Spleen (tissue), 11 donors: ENCODE measurements around the gene EPN1. TPM values are rescaled to one million over a fixed set of nuclear protein-coding genes. Genes with fewer than 3 reads are reported as not detected.

ENCODE experiments used
- DNase-seq: peaks from one replicate; pipeline ENCODE4 v3.0.0-alpha.2; 2020
- H3K27ac ChIP-seq, 8 donors: fragments of 200-600 bp; sonication (generic) in 7 of 8; 1 replicate in 4 of 8; 2 replicates in 4 of 8; pipeline versions ENCODE4 v1.5.0 to v1.8.0; 2016 to 2021; ENCODE audit warnings: inconsistent platforms in 4 of 8, mild to moderate bottlenecking in 4 of 8, moderate library complexity in 1 of 8
- H3K27me3 ChIP-seq, 7 donors: fragments of 200-600 bp; sonication (generic) in 6 of 7; replicated peaks in 1 of 7; 1 replicate in 4 of 7; 2 replicates in 3 of 7; pipeline versions ENCODE4 v1.5.0 to v1.8.0; 2016 to 2021; ENCODE audit warnings: inconsistent platforms in 3 of 7, mild to moderate bottlenecking in 1 of 7
- H3K36me3 ChIP-seq, 6 donors: fragments of 200-600 bp; sonication (generic) in 5 of 6; 1 replicate in 4 of 6; 2 replicates in 2 of 6; pipeline versions ENCODE4 v1.5.0 to v1.8.0; 2016 to 2021; ENCODE audit warnings: inconsistent platforms in 2 of 6
- H3K4me1 ChIP-seq, 6 donors: fragments of 200-600 bp; sonication (generic) in 5 of 6; 1 replicate in 3 of 6; 2 replicates in 3 of 6; pipeline versions ENCODE4 v1.5.0 to v1.8.0; 2016 to 2021; ENCODE audit warnings: inconsistent platforms in 3 of 6
- H3K4me3 ChIP-seq, 8 donors: fragments of 200-600 bp; sonication (generic) in 7 of 8; 1 replicate in 4 of 8; 2 replicates in 4 of 8; pipeline versions ENCODE4 v1.5.0 to v1.8.0; 2016 to 2021; ENCODE audit warnings: inconsistent platforms in 4 of 8, mild to moderate bottlenecking in 4 of 8, moderate library complexity in 2 of 8
- H3K9me3 ChIP-seq, 8 donors: fragments of 200-600 bp; sonication (generic) in 7 of 8; 1 replicate in 4 of 8; 2 replicates in 4 of 8; pipeline versions ENCODE4 v1.5.0 to v1.8.0; 2016 to 2021; ENCODE audit warnings: inconsistent platforms in 4 of 8
- POLR2A ChIP-seq, 3 donors: fragments of 450-650 bp; IDR thresholded peaks; one replicate each; pipeline ENCODE4 v1.5.1; 2017; ENCODE audit warnings: antibody characterized with exemption in 3 of 3, mild to moderate bottlenecking in 1 of 3
- POLR2AphosphoS5 ChIP-seq, 3 donors: sonication (generic); formaldehyde crosslinking; IDR thresholded peaks; one replicate each; pipeline ENCODE4 v1.5.1; 2017; ENCODE audit warnings: antibody characterized with exemption in 3 of 3
- WGBS, 5 donors: extraction: QIAGEN DNeasy Blood & Tissue Kit in 3 of 5; methylation state at CpG; one replicate each; pipeline versions ENCODE4 v1.1.5 to v1.1.7; 2013 to 2018; 5-methylcytosine and 5-hydroxymethylcytosine counted together
- intact Hi-C: fragments of 100-400 bp; cut with DNase I; formaldehyde crosslinking; loops from one replicate; pipeline ENCODE4 v1.15.0; 2023; ENCODE audit warnings: low total_unique reads
- polyA plus RNA-seq, 3 donors: library from polyadenylated mRNA; stranded (reverse); fragments of 200-250 nt; gene quantifications; one replicate each; pipeline ENCODE4 v1.2.1, GENCODE V29; 2013
- total RNA-seq, 7 donors: library from RNA; depleted of rRNA in 3 of 7; stranded (reverse); fragments of >200 nt in 3 of 7; fragmentation: NEBNext Ultra II Directional in 4 of 7; extraction: Animal tissue kit (Norgen Biotek cat#: 25700) in 4 of 7; gene quantifications; one replicate each; pipeline versions ENCODE4 v1.1.0 to v1.2.1, GENCODE V29; 2016 to 2021
- TF ChIP-seq, protein P1 (sequence below), 11 experiments: fragments of 200-600 bp in 7 of 11; fragments of 450-650 bp in 4 of 11; sonication (generic) in 4 of 11; IDR thresholded peaks in 8 of 11; conservative IDR thresholded peaks in 3 of 11; 1 replicate in 7 of 11; 2 replicates in 4 of 11; pipeline versions ENCODE4 v1.4.0 to v1.8.0; 2016 to 2021; ENCODE audit warnings: antibody characterized with exemption in 11 of 11, inconsistent platforms in 4 of 11, mild to moderate bottlenecking in 1 of 11
- donor health status: healthy with polysubstance abuse.
- donor health status: DM: no; HTN: no; CAD: no; lungs with moderate emphysema.
- donor health status: DM: no; HTN: no; CAD: no.
- donor health status: Bipolar disorder and iron deficiency.
- donor health status: healthy.
- donor health status: DM: no; HTN: no; CAD: no.
- donor health status: DM: yes; HTN: yes; CAD: no.

EPN1 gene
- total and polyA plus RNA-seq, 10 donors, result 36.8 to 166 (median 113) TPM

DNA sequence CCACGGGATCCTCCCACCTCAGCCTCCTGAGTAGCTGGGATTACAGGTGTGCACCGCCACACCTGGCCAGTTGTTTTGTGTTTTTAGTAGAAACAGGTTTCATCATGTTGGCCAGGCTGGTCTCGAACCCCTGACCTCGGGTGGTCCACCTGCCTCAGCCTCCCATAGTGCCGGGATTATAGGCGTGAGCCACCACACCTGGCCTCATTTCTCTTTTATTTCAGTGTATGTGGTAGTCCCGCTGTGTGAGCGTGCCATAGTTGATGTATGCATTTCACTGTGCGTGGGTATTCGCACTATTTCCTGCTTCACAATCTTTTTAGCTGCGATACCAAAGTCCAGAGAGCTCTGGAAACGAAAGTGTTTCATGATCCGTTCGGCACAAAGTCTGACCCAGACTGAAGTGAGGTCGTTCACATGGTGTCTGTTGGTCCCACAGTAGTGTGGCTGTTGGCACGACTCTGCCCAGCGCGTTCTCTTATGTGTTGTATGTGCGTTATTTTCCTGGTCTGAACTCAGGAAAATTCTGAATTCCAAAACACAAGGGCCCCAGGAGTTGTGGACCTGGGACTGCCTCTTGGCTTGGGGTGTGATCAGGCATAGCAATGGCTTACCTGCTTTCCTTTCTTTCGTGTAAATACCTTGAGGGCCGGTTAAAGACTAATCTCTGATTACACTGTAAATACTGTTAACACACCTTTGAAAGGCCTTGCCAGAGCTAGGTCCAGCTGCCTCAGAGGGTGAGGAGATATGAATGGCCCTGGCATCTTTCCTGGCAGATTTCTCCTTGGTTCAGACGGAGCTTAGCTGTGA, 8.6 kb downstream of the EPN1 start:
- Histone ChIP-seq H3K36me3 (peaks cover 0 to 100% (median 90%) of the 10 kb centered on the region in 6 donors), H3K9me3 (no peaks in the 10 kb centered on the region), H3K27me3 (no peaks in the 10 kb centered on the region), H3K4me1 (peaks cover 23 to 95% (median 64%) of the 10 kb centered on the region in 6 donors), H3K4me3 (no peak overlapping the region), H3K27ac (no peak overlapping the region)
- no peak for DNase-seq
- intact Hi-C loops, result no loop called here
- TF ChIP-seq POLR2A (IDR thresholded peaks at IDR 0.05), result no peak
- TF ChIP-seq, protein P1, sequence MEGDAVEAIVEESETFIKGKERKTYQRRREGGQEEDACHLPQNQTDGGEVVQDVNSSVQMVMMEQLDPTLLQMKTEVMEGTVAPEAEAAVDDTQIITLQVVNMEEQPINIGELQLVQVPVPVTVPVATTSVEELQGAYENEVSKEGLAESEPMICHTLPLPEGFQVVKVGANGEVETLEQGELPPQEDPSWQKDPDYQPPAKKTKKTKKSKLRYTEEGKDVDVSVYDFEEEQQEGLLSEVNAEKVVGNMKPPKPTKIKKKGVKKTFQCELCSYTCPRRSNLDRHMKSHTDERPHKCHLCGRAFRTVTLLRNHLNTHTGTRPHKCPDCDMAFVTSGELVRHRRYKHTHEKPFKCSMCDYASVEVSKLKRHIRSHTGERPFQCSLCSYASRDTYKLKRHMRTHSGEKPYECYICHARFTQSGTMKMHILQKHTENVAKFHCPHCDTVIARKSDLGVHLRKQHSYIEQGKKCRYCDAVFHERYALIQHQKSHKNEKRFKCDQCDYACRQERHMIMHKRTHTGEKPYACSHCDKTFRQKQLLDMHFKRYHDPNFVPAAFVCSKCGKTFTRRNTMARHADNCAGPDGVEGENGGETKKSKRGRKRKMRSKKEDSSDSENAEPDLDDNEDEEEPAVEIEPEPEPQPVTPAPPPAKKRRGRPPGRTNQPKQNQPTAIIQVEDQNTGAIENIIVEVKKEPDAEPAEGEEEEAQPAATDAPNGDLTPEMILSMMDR (IDR thresholded peaks at IDR 0.05 in 8 of 11, conservative IDR thresholded peaks at IDR 0.05 in 3 of 11), result no peak
- no peak for TF ChIP-seq POLR2AphosphoS5 (IDR thresholded peaks at IDR 0.05)
- WGBS, 5 donors, result 87 to 95% (median 93%) methylated on average over 22 of the region's 22 CpGs

DNA sequence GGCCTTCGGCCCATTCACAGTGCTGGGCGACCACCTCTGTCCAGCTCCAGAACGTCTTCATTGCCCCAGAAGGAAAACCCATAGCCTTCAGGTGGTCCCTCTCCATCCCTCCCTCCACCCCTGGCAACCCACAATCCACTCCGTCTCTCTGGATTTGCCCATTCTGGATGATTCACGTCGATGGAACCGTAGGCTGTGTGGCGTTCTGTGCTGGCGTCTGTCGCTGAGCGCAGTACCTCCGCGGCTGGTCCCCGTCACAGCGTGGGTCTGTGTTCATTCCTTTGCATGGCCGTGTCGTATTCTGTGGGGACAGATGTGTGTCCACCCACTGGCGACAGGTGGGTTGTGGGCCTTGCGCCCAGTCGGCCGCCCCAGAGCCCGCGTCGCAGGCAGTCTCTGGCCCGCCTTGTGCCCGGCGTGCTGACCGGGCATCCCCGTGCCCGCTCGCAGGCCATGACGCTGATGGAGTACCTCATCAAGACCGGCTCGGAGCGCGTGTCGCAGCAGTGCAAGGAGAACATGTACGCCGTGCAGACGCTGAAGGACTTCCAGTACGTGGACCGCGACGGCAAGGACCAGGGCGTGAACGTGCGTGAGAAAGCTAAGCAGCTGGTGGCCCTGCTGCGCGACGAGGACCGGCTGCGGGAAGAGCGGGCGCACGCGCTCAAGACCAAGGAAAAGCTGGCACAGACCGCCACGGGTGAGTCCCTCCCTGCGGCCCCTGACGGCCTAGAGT, 10.1 kb downstream of the EPN1 start:
- TF ChIP-seq, protein P1 (IDR thresholded peaks at IDR 0.05 in 8 of 11, conservative IDR thresholded peaks at IDR 0.05 in 3 of 11), result no peak
- TF ChIP-seq POLR2AphosphoS5 (IDR thresholded peaks at IDR 0.05) (peak in 2 of 3 donors; percentile 25 to 66), POLR2A (IDR thresholded peaks at IDR 0.05) (no peak)
- Histone ChIP-seq H3K4me1 (peaks cover 9 to 94% (median 50%) of the 10 kb centered on the region in 6 donors), H3K27ac (no peak overlapping the region), H3K4me3 (no peak overlapping the region), H3K27me3 (no peaks in the 10 kb centered on the region), H3K9me3 (no peaks in the 10 kb centered on the region), H3K36me3 (peaks cover 0 to 100% (median 90%) of the 10 kb centered on the region in 6 donors)
- intact Hi-C loops, result no loop called here
- peak; percentile 73 for DNase-seq
- 95 to 97% (median 96%) methylated on average over 42 to 60 of the region's 60 CpGs for WGBS, 5 donors

DNA sequence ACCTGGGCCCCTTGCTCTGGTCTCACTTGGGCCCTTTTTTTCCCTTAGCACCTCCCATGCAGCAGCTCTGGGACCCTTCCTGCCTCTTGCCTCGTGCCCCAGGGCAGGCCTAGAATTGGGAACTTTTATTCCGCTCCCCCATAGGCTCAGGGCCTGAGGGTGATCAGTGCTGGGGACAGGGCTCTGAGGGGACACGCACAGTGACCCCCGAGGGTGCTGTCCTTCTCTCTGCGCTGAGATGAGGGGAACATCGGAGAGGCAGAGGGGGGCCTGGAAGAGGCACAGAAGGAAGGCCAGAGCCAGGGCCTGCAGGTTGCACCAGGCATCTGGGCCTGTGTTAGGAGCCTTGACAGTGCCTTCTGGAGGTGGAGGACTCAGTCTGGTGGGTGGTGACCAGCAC, 10.8 kb downstream of the EPN1 start:
- Histone ChIP-seq H3K27me3 (no peaks in the 10 kb centered on the region), H3K36me3 (peaks cover 0 to 100% (median 90%) of the 10 kb centered on the region in 6 donors), H3K4me3 (no peak overlapping the region), H3K9me3 (no peaks in the 10 kb centered on the region), H3K27ac (no peak overlapping the region), H3K4me1 (peaks cover 3 to 87% (median 43%) of the 10 kb centered on the region in 6 donors)
- intact Hi-C loops, result no loop called here
- DNase-seq, result peak; percentile 38
- TF ChIP-seq POLR2A (IDR thresholded peaks at IDR 0.05), result no peak
- TF ChIP-seq, protein P1 (IDR thresholded peaks at IDR 0.05 in 8 of 11, conservative IDR thresholded peaks at IDR 0.05 in 3 of 11), result no peak
- TF ChIP-seq POLR2AphosphoS5 (IDR thresholded peaks at IDR 0.05), result no peak
- WGBS, 5 donors, result 92 to 98% (median 96%) methylated on average over 6 of the region's 6 CpGs
